ENCODE results near the gene ARHGEF12. TPM values are rescaled to one million over a fixed set of nuclear protein-coding genes. Genes with fewer than 3 reads are reported as not detected.

ARHGEF12 gene
- polyA plus RNA-seq, 1 experiment, result 16.9 TPM

- CTCF ChIA-PET, result no interaction called here
- TF ChIP-seq CTCF (IDR thresholded peaks at IDR 0.05; ENCODE audit: insufficient read depth, low read depth, low read length), result no peak
- H3K4me3 ChIP-seq (ENCODE audit: low read depth, low read length), result no peak overlapping the region
- peaks cover 5% of the 10 kb centered on the region for H3K36me3 ChIP-seq (ENCODE audit: control insufficient read depth, insufficient read depth, low read length)
- POLR2A ChIA-PET, result no interaction called here
- no peaks in the 10 kb centered on the region for H3K27me3 ChIP-seq (ENCODE audit: control insufficient read depth, insufficient read depth, low read length)
- DNase-seq (ENCODE audit: low read depth), result peak; percentile 4
Observed at GRCh38 chr11:120467627-120468026, 131.4 kb downstream of the ARHGEF12 start.

- H3K27me3 ChIP-seq (ENCODE audit: control insufficient read depth, insufficient read depth, low read length), result no peaks in the 10 kb centered on the region
- DNase-seq (ENCODE audit: low read depth), result peak; percentile 70
- ChIA-PET CTCF (interaction anchor here (0.8 kb wide), 1 partner anchor 136 kb away, joined by 4 read pairs; no protein-coding TSS in a partner anchor), POLR2A (no interaction called here)
- peaks cover 8% of the 10 kb centered on the region for H3K36me3 ChIP-seq (ENCODE audit: control insufficient read depth, insufficient read depth, low read length)
- no peak overlapping the region for H3K4me3 ChIP-seq (ENCODE audit: low read depth, low read length)
- no peak for TF ChIP-seq CTCF (IDR thresholded peaks at IDR 0.05; ENCODE audit: insufficient read depth, low read depth, low read length)
Observed at GRCh38 chr11:120471131-120471530, 134.9 kb downstream of the ARHGEF12 start.

GRCh38 chr11:120471994-120472393, 135.8 kb downstream of the ARHGEF12 start:
- Histone ChIP-seq H3K4me3 (ENCODE audit: low read depth, low read length) (no peak overlapping the region), H3K36me3 (ENCODE audit: control insufficient read depth, insufficient read depth, low read length) (peaks cover 8% of the 10 kb centered on the region), H3K27me3 (ENCODE audit: control insufficient read depth, insufficient read depth, low read length) (no peaks in the 10 kb centered on the region)
- no peak for DNase-seq (ENCODE audit: low read depth)
- CTCF ChIA-PET, result interaction anchor here (0.6 to 1.4 kb wide), 2 partner anchors 59 to 110 kb away, joined by 3 to 4 read pairs; no protein-coding TSS in a partner anchor
- POLR2A ChIA-PET, result no interaction called here
- no peak for TF ChIP-seq CTCF (IDR thresholded peaks at IDR 0.05; ENCODE audit: insufficient read depth, low read depth, low read length)

GRCh38 chr11:120473503-120473902, 137.3 kb downstream of the ARHGEF12 start:
- DNase-seq (ENCODE audit: low read depth), result no peak
- Histone ChIP-seq H3K36me3 (ENCODE audit: control insufficient read depth, insufficient read depth, low read length) (peaks cover 5% of the 10 kb centered on the region), H3K27me3 (ENCODE audit: control insufficient read depth, insufficient read depth, low read length) (no peaks in the 10 kb centered on the region), H3K4me3 (ENCODE audit: low read depth, low read length) (no peak overlapping the region)
- ChIA-PET POLR2A (no interaction called here), CTCF (interaction anchor here (1.4 kb wide), 1 partner anchor 58 kb away, joined by 4 read pairs; no protein-coding TSS in a partner anchor)
- no peak for TF ChIP-seq CTCF (IDR thresholded peaks at IDR 0.05; ENCODE audit: insufficient read depth, low read depth, low read length)

- Histone ChIP-seq H3K27me3 (ENCODE audit: control insufficient read depth, insufficient read depth, low read length) (no peaks in the 10 kb centered on the region), H3K4me3 (ENCODE audit: low read depth, low read length) (no peak overlapping the region), H3K36me3 (ENCODE audit: control insufficient read depth, insufficient read depth, low read length) (peaks cover 6% of the 10 kb centered on the region)
- POLR2A ChIA-PET, result no interaction called here
- TF ChIP-seq CTCF (IDR thresholded peaks at IDR 0.05; ENCODE audit: insufficient read depth, low read depth, low read length), result no peak
- CTCF ChIA-PET, result interaction anchor here (0.6 to 0.7 kb wide), 2 partner anchors 47 to 148 kb away, joined by 3 read pairs; no protein-coding TSS in a partner anchor
- DNase-seq (ENCODE audit: low read depth), result no peak
Observed at GRCh38 chr11:120482149-120482548, 145.9 kb downstream of the ARHGEF12 start.

All from BJ (cell line).